Measurements from ENCODE around the gene CFAP73.
A peak's percentile ranks its signal among the peaks of the same experiment; 100 is the strongest.

CFAP73 gene

DNA sequence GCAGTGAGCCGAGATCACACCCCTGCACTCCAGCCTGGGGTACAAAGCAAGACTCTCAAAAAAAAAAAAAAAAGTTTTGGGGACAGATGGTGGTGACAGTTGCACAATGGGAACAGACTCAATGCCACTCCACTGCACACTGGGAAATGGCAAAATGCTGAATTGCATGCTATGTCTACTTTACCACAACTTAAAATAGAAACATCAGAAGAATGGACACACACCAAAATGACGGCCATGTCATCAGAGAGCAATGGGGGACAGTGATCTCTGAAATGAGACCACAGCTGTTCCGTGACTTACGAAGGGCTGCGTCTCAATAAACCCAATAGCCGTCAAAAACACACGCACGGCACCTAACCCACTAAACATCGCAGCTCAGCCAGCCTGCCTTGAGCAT lies 22.0 kb downstream of the CFAP73 start:
- no peak overlapping the region for H3K4me3 ChIP-seq (ENCODE audit: low read depth, low read length)
- TF ChIP-seq, protein P1, sequence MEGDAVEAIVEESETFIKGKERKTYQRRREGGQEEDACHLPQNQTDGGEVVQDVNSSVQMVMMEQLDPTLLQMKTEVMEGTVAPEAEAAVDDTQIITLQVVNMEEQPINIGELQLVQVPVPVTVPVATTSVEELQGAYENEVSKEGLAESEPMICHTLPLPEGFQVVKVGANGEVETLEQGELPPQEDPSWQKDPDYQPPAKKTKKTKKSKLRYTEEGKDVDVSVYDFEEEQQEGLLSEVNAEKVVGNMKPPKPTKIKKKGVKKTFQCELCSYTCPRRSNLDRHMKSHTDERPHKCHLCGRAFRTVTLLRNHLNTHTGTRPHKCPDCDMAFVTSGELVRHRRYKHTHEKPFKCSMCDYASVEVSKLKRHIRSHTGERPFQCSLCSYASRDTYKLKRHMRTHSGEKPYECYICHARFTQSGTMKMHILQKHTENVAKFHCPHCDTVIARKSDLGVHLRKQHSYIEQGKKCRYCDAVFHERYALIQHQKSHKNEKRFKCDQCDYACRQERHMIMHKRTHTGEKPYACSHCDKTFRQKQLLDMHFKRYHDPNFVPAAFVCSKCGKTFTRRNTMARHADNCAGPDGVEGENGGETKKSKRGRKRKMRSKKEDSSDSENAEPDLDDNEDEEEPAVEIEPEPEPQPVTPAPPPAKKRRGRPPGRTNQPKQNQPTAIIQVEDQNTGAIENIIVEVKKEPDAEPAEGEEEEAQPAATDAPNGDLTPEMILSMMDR (IDR thresholded peaks at IDR 0.05; ENCODE audit: low read depth, low read length, missing control alignments): no peak
- no peak for DNase-seq (ENCODE audit: low read depth)

DNA sequence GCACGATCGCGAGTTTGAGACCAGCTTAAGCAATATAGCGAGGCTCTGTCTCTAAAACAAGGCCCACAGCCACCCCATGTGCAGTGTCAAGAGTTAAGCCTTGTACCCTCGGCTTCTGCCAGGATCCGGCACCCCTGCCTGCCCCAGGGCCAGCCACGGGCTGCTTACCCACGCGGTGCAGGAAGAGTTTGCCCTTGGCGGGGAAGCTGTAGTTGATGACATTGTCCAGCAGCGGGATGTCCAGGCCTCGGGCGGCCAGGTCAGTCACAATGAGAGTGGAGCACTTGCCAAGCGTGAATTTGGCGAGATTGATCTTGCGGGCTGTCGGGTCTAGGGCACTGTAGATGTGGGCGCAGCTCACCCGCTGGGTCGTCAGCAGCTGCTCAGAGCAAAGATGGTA lies 22.7 kb downstream of the CFAP73 start:
- H3K4me3 ChIP-seq (ENCODE audit: low read depth, low read length): no peak overlapping the region
- TF ChIP-seq, protein P1 (IDR thresholded peaks at IDR 0.05; ENCODE audit: low read depth, low read length, missing control alignments): no peak
- DNase-seq (ENCODE audit: low read depth): no peak

DNA sequence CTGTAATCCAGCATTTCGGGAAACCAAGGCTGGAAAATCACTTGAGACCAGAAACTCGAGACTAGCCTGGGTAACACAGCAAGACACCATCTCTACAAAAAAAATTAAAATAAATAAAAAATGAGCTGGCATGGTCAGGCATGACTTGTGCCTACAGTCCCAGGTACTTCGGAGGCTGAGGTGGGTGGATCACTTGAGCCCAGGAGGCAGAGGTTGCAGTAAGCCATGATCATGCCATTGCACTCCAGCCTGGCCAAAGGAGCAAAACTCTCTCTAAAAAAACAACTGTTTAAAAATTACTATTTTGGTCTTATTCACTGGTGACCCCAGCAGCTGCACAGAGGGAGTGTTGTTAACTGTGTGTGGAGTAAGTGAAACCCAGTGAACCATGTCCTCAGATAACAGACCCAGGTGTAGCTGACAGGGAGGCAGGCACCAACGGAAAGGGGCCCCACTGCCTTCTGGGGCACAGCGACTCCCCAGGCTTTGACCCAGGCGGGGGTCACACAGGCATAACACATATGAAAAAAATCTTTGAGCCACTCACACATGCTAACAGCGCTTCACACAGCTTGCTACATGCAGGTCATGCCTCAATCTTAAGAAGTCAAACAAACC lies 23.7 kb downstream of the CFAP73 start:
- TF ChIP-seq, protein P1 (IDR thresholded peaks at IDR 0.05; ENCODE audit: low read depth, low read length, missing control alignments): no peak
- no peak for DNase-seq (ENCODE audit: low read depth)
- no peak overlapping the region for H3K4me3 ChIP-seq (ENCODE audit: low read depth, low read length)

DNA sequence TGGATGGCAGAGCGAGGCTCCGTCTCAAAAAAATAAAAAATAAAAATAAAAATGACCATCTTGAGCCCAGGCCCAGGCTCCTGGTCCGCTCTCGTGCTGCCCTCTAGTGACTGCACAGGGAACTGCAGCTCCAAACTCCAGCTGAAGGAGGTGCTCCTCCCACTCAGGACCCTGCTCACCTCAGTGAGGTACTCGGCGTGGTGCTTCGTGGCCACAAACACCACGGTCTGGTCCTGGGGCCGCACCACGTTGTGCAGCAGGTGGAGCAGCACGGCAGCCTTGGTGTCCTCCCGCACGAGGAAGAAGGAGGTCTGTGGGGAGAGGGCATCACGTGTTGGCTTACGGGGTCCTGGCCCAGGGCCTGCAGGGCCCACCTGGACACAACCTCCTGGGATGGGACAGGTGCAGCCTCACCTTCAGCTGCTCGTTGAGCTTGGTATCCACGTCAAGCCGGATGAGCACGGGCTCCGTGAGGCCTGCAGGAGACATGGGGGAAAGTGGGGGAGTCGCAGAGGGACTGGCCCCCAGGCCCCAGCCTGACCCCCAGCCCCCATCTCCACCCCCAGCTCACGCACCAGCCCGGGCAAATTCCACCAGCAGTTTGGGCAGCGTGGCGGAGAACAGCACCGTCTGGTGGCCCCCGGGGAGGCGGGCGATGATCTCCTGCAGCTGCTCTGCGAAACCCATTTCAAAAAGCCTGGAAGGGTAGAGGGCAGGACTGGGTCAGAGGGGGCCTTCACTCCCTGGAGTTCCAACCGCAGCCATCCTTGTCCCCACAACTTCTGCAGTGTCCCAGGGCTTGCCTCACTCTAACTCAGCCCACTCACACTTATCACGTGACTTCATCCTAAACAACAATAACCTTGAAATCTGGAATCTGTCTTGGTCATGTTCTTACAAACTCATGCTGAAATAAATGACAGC lies 25.2 kb downstream of the CFAP73 start:
- TF ChIP-seq, protein P1 (IDR thresholded peaks at IDR 0.05; ENCODE audit: low read depth, low read length, missing control alignments): peak; percentile 99
- DNase-seq (ENCODE audit: low read depth): no peak
- H3K4me3 ChIP-seq (ENCODE audit: low read depth, low read length): no peak overlapping the region

DNA sequence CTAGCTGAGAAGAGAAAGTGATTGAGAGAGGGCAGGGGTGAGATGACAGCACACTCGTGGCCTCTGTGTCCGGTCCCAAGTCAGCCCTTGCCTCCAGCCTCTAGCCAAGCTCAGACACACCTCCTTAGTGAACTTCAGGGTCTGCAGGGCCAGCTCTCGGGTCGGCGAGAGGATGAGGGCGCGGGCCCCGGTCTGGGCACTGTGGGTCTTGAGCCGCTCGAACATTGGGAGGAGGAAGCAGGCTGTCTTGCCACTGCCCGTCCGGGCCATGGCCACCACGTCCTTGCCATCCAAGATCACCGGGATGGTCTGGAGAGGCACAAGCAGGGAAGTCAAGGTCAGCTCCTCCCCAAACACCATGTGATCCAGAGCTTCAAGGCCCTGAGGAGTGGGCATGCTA lies 29.5 kb downstream of the CFAP73 start:
- no peak for DNase-seq (ENCODE audit: low read depth)
- TF ChIP-seq, protein P1 (IDR thresholded peaks at IDR 0.05; ENCODE audit: low read depth, low read length, missing control alignments): no peak

DNA sequence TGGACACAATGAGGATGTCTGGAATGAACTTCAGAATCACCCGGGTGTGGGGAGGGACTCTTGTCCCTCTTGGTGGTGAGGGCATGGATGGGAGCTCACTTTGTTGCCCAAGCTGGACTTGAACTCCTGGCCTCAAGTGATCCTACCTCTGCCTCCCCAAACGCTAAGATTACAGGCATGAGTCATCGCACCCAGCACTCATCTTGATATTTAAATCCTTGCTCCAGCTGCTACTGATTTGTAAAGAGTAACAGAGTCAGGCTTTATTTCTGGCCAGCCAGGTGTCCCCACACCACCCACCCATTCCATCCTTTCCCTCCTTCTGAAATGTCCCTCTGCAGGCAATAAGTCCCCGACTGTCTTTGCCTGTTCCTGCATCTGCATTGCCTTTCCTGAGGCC lies 30.8 kb downstream of the CFAP73 start:
- H3K4me3 ChIP-seq (ENCODE audit: low read depth, low read length): no peak overlapping the region
- no peak for DNase-seq (ENCODE audit: low read depth)
- TF ChIP-seq, protein P1 (IDR thresholded peaks at IDR 0.05; ENCODE audit: low read depth, low read length, missing control alignments): no peak

More for the DNA sequence above, 29.5 kb downstream of the CFAP73 start:
- H3K4me3 ChIP-seq (ENCODE audit: low read depth, low read length): no peak overlapping the region
